IMR-90 (cell line): ENCODE data around the gene ERMARD. TPM values are rescaled to one million over a fixed set of nuclear protein-coding genes. Genes with fewer than 3 reads are reported as not detected.

Experiments
- ATAC-seq: fragments of 200-7000 bp; cut with Tn5 transposase; 2 replicates; pipeline ENCODE4 v1.9.1; 2020; ENCODE audit warnings: low read depth, mild to moderate bottlenecking, moderate library complexity
- BruUV-seq: library from RNA; stranded (reverse); fragments of 400-500 nt; replicated peaks from 2 replicates; lab custom pipeline; 2021; lab: Mats Ljungman, UMichigan
- CTCF ChIA-PET: fragments of 300-600 bp; formaldehyde crosslinking; extraction: SDS; loops from one replicate; lab custom pipeline; 2021; ENCODE audit warnings: antibody characterized with exemption; lab: Yijun Ruan, JAX
- POLR2A ChIA-PET: fragments of 300-600 bp; sonication (Branson Sonifier 250); formaldehyde crosslinking; loops from one replicate; lab custom pipeline; 2022; ENCODE audit warnings: antibody characterized with exemption; ENCODE audit not compliant: unreplicated experiment; lab: Charles Lee
- DNase-seq: peaks from one replicate; pipeline ENCODE4 v3.0.0; 2013
- H2AFZ ChIP-seq: replicated peaks from 2 replicates; pipeline ENCODE3; 2013; ENCODE audit warnings: low read length, mild to moderate bottlenecking; ENCODE audit not compliant: poor library complexity
- H2AK5ac ChIP-seq: 2 replicates; pipeline ENCODE4 v1.6.1; 2013; ENCODE audit warnings: low read depth, low read length, inconsistent platforms
- H2AK9ac ChIP-seq: replicated peaks from 2 replicates; pipeline ENCODE3; 2013; ENCODE audit warnings: mild to moderate bottlenecking, low read depth, low read length, moderate library complexity; ENCODE audit not compliant: poor library complexity
- H2BK120ac ChIP-seq: 2 replicates; pipeline ENCODE4 v1.6.1; 2013; ENCODE audit warnings: low read depth, low read length, inconsistent platforms
- H2BK15ac ChIP-seq: 3 replicates; pipeline ENCODE4 v1.6.1; 2013; ENCODE audit warnings: low read depth, low read length, inconsistent platforms
- H2BK20ac ChIP-seq: 2 replicates; pipeline ENCODE4 v1.6.1; 2013; ENCODE audit warnings: low read depth, mild to moderate bottlenecking, inconsistent platforms, low read length, moderate library complexity
- H2BK5ac ChIP-seq: 2 replicates; pipeline ENCODE4 v1.6.1; 2013; ENCODE audit warnings: mild to moderate bottlenecking, low read depth, low read length, inconsistent platforms; ENCODE audit not compliant: poor library complexity, severe bottlenecking
- H3K14ac ChIP-seq: replicated peaks from 2 replicates; pipeline ENCODE4 v1.6.1; 2013; ENCODE audit warnings: low read depth, low read length, inconsistent platforms
- H3K18ac ChIP-seq: 2 replicates; pipeline ENCODE4 v1.6.1; 2013; ENCODE audit warnings: low read depth, low read length, control low read depth
- H3K23ac ChIP-seq: 2 replicates; pipeline ENCODE4 v1.6.1; 2013; ENCODE audit warnings: low read depth, low read length, inconsistent platforms
- H3K27ac ChIP-seq: 2 replicates; pipeline ENCODE4 v1.5.1; 2013; ENCODE audit warnings: mild to moderate bottlenecking, control low read depth, low read length; ENCODE audit not compliant: insufficient read depth
- H3K27me3 ChIP-seq: 2 replicates; pipeline ENCODE4 v1.6.1; 2013; ENCODE audit warnings: low read length; ENCODE audit not compliant: control insufficient read depth, insufficient read depth
- H3K36me3 ChIP-seq: 2 replicates; pipeline ENCODE4 v1.6.1; 2013; ENCODE audit warnings: low read length, mixed read lengths; ENCODE audit not compliant: control insufficient read depth, insufficient read depth
- H3K4ac ChIP-seq: 2 replicates; pipeline ENCODE4 v1.6.1; 2013; ENCODE audit warnings: low read depth, low read length, inconsistent platforms
- H3K4me1 ChIP-seq: 2 replicates; pipeline ENCODE4 v1.6.1; 2013; ENCODE audit warnings: low read length, mixed read lengths; ENCODE audit not compliant: control insufficient read depth, insufficient read depth
- H3K4me2 ChIP-seq: 2 replicates; pipeline ENCODE4 v1.6.1; 2013; ENCODE audit warnings: low read depth, mild to moderate bottlenecking, control low read depth, low read length, moderate library complexity
- H3K4me3 ChIP-seq: 2 replicates; pipeline ENCODE4 v1.5.1; 2013; ENCODE audit warnings: low read depth, mild to moderate bottlenecking, control low read depth, low read length, moderate library complexity; ENCODE audit not compliant: insufficient read depth
- H3K56ac ChIP-seq: 2 replicates; pipeline ENCODE4 v1.6.1; 2013; ENCODE audit warnings: low read length, inconsistent platforms; ENCODE audit not compliant: insufficient read depth; ENCODE audit errors: extremely low read depth
- H3K79me1 ChIP-seq, 2 experiments: 2 replicates each; pipeline ENCODE4 v1.6.1; 2013; ENCODE audit warnings: low read length in 2 of 2, inconsistent platforms in 1 of 2, low read depth in 1 of 2
- H3K9ac ChIP-seq: 2 replicates; pipeline ENCODE4 v1.6.1; 2013; ENCODE audit warnings: low read depth, low read length, control low read depth
- H3K9me1 ChIP-seq: 2 replicates; pipeline ENCODE4 v1.6.1; 2013; ENCODE audit warnings: low read length, inconsistent platforms; ENCODE audit not compliant: insufficient read depth
- H3K9me3 ChIP-seq: 2 replicates; pipeline ENCODE4 v1.6.1; 2013; ENCODE audit warnings: low read length; ENCODE audit not compliant: control insufficient read depth, insufficient read depth
- H4K20me1 ChIP-seq: 2 replicates; pipeline ENCODE4 v1.6.1; 2013; ENCODE audit warnings: low read length, inconsistent platforms; ENCODE audit not compliant: insufficient read depth
- H4K5ac ChIP-seq: 2 replicates; pipeline ENCODE4 v1.6.1; 2013; ENCODE audit warnings: mild to moderate bottlenecking, low read depth, low read length, control low read depth
- H4K8ac ChIP-seq, 2 experiments: 2 replicates each; pipeline ENCODE4 v1.6.1; 2013; ENCODE audit warnings: low read depth in 2 of 2, low read length in 2 of 2, control low read depth in 1 of 2, inconsistent platforms in 1 of 2
- H4K91ac ChIP-seq: 2 replicates; pipeline ENCODE4 v1.6.1; 2013; ENCODE audit warnings: low read depth, low read length, inconsistent platforms; ENCODE audit not compliant: insufficient read depth
- FOS ChIP-seq: fragments of 150-350 bp; IDR thresholded peaks from 2 replicates; pipeline ENCODE4 v1.6.1; 2016; ENCODE audit warnings: low read depth, low read length
- MXI1 ChIP-seq: IDR thresholded peaks from 2 replicates; pipeline ENCODE4 v1.6.1; 2012; ENCODE audit warnings: low read depth, mild to moderate bottlenecking, low read length, moderate library complexity, borderline replicate concordance
- RFX5 ChIP-seq: IDR thresholded peaks from 2 replicates; pipeline ENCODE4 v1.8.0; 2012; ENCODE audit warnings: low read depth, mild to moderate bottlenecking, low read length, moderate library complexity
- WGBS, 2 experiments: methylation state at CpG; one replicate each; pipeline versions ENCODE4 v1.1.5 to v1.1.7; 2013; ENCODE audit warnings: missing lambda C conversion rate in 2 of 2; ENCODE audit not compliant: insufficient read length in 1 of 2; ENCODE audit errors: extremely low coverage in 2 of 2; 5-methylcytosine and 5-hydroxymethylcytosine counted together
- dilution Hi-C: fragments of 300-500 bp; cut with HindIII; formaldehyde crosslinking; loops from one replicate; pipeline ENCODE4 v1.14.3; 2018; ENCODE audit warnings: low sequenced_read_pairs; ENCODE audit not compliant: unreplicated experiment
- in situ Hi-C: fragments of 300-500 bp; cut with MboI; formaldehyde crosslinking; loops from 3 replicates; pipeline ENCODE4 v1.14.3; 2019; ENCODE audit warnings: low sequenced_read_pairs, inconsistent platforms, mixed read lengths
- intact Hi-C: fragments of 100-400 bp; cut with micrococcal nuclease; formaldehyde crosslinking; loops from 2 replicates; pipeline ENCODE4 v1.10.0; 2022
- polyA plus RNA-seq, 3 experiments: library from polyadenylated mRNA; depleted of rRNA; stranded (reverse); fragments of >200 nt; gene quantifications; 2 replicates each; pipeline ENCODE4 v1.2.3, GENCODE V29; 2012; ENCODE audit warnings: low replicate concordance in 1 of 3
- total RNA-seq: library from RNA; depleted of rRNA; stranded (reverse); fragments of >200 nt; gene quantifications from 2 replicates; pipeline ENCODE4 v1.2.3, GENCODE V29; 2012
- TF ChIP-seq, protein P1 (sequence below): conservative IDR thresholded peaks from 2 replicates; pipeline ENCODE4 v1.5.1; 2012; ENCODE audit warnings: mild to moderate bottlenecking, low read depth, low read length, improper control_type of control experiment

The ERMARD gene
- total and polyA plus RNA-seq, 2 of the 4 experiments (the other 2 are of a cell fraction): 15.1 to 25.4 TPM

DNA sequence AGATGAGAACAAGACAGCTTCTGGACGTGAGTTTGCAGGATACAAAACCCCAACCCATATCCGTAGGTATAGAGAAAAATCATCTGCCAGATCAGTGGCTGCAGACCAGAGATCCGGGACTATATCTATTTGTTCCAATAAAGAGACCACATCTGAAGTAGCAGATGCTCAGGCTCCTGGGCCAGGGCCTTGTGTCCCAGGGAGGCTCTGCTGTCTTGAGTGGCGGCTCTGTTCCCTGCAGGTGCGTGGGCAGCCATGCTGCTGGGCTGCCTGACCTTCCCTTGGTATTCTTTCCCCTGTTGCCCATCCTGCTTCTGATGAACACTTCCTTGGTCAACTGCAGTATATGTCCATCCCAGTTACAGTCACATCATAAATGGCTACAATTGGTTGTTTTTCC, 34.9 kb downstream of the ERMARD start:
- Histone ChIP-seq H3K4ac (no peak overlapping the region), H3K56ac (no peak overlapping the region), H4K91ac (no peak overlapping the region), H2AK9ac (no peak overlapping the region), H2AK5ac (no peak overlapping the region), H2AFZ (no peak overlapping the region), H2BK20ac (no peak overlapping the region), H3K79me1 (no peaks in the 10 kb centered on the region), H3K4me3 (no peak overlapping the region), H2BK5ac (no peak overlapping the region), H3K9ac (no peak overlapping the region), H3K18ac (no peak overlapping the region), H3K4me1 (peaks cover 8% of the 10 kb centered on the region; the same call in 1 of the 2 replicates), H3K27me3 (no peaks in the 10 kb centered on the region), H3K9me1 (peaks cover 4% of the 10 kb centered on the region; the same call in 1 of the 2 replicates), H2BK15ac (no peak overlapping the region), H4K8ac (no peak overlapping the region), H3K9me3 (peaks cover 3% of the 10 kb centered on the region; the same call in 1 of the 2 replicates), H2BK120ac (no peak overlapping the region), H3K4me2 (no peak overlapping the region), H4K20me1 (no peaks in the 10 kb centered on the region), H3K23ac (no peak overlapping the region; the same call in 1 of the 2 replicates), H3K27ac (no peak overlapping the region), H3K36me3 (peaks cover 9% of the 10 kb centered on the region; the same call in 1 of the 2 replicates), H4K5ac (no peak overlapping the region), H3K14ac (no peak overlapping the region)
- BruUV-seq: no TSS peak
- in situ Hi-C loops (no loop called here), dilution Hi-C loops (no loop called here), intact Hi-C loops (no loop called here)
- CTCF ChIA-PET: no interaction called here
- ATAC-seq (no peak), DNase-seq (no peak)
- POLR2A ChIA-PET: no interaction called here
- TF ChIP-seq, protein P1, sequence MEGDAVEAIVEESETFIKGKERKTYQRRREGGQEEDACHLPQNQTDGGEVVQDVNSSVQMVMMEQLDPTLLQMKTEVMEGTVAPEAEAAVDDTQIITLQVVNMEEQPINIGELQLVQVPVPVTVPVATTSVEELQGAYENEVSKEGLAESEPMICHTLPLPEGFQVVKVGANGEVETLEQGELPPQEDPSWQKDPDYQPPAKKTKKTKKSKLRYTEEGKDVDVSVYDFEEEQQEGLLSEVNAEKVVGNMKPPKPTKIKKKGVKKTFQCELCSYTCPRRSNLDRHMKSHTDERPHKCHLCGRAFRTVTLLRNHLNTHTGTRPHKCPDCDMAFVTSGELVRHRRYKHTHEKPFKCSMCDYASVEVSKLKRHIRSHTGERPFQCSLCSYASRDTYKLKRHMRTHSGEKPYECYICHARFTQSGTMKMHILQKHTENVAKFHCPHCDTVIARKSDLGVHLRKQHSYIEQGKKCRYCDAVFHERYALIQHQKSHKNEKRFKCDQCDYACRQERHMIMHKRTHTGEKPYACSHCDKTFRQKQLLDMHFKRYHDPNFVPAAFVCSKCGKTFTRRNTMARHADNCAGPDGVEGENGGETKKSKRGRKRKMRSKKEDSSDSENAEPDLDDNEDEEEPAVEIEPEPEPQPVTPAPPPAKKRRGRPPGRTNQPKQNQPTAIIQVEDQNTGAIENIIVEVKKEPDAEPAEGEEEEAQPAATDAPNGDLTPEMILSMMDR: no peak
- no peak for TF ChIP-seq RFX5
- TF ChIP-seq MXI1: no peak
- no peak for TF ChIP-seq FOS
- 100% methylated on average over 2 of the region's 5 CpGs; no CpG with 5 or more reads in 1 of the 2 experiments for WGBS, 2 experiments
